ENCODE data around the gene WDR20.
"Not testable (repeated sequence)": the region's sequence is repeated elsewhere in the genome, so short reads cannot be mapped to it uniquely, and the experiment has no call there.

DNA sequence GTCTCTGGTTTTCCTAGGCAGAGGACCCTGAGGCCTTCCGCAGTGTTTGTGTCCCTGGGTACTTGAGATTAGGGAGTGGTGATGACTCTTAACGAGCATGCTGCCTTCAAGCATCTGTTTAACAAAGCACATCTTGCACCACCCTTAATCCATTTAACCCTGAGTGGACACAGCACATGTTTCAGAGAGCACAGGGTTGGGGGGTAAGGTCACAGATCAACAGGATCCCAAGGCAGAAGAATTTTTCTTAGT is 32.2 kb downstream of the WDR20 start:
- not testable (repeated sequence) for TF ChIP-seq CTCF (conservative IDR thresholded peaks at IDR 0.05; ENCODE audit: low read depth, low read length); EZH2phosphoT487 (IDR thresholded peaks at IDR 0.05; ENCODE audit: borderline replicate concordance, low read length)
